Tibial nerve (tissue), 4 donors: ENCODE results near the gene CHTF18.

ENCODE experiments used
- CTCF ChIP-seq, 5 experiments: fragments of 200-600 bp in 3 of 5; fragments of 450-650 bp in 2 of 5; sonication (generic) in 3 of 5; IDR thresholded peaks; one replicate each; pipeline ENCODE4 v1.5.1; 2016 to 2019; ENCODE audit warnings: antibody characterized with exemption in 5 of 5, mild to moderate bottlenecking in 3 of 5, moderate library complexity in 2 of 5
- EP300 ChIP-seq, 2 donors: sonication (generic); formaldehyde crosslinking; IDR thresholded peaks; one replicate each; pipeline ENCODE4 v1.6.1; 2017; ENCODE audit warnings: antibody characterized with exemption in 2 of 2, mild to moderate bottlenecking in 1 of 2

GRCh38 chr16:813204-813915, 24.9 kb downstream of the CHTF18 start:
- peak; percentile 58 to 91 (median 70) for TF ChIP-seq CTCF (IDR thresholded peaks at IDR 0.05)
- no peak for TF ChIP-seq EP300 (IDR thresholded peaks at IDR 0.05)
